SK-N-SH (cell line): Measurements from ENCODE around the gene C5orf63. TPM values are rescaled to one million over a fixed set of nuclear protein-coding genes. Genes with fewer than 3 reads are reported as not detected.

ENCODE experiments used
- CTCF ChIA-PET: fragments of 300-600, 350-600 bp; formaldehyde crosslinking; extraction: SDS; loops from one replicate; lab custom pipeline; 2021; lab: Yijun Ruan, JAX
- POLR2A ChIA-PET: fragments of 350-600 bp; sonication (Branson Sonifier 250); formaldehyde crosslinking; extraction: SDS; loops from one replicate; lab custom pipeline; 2020; ENCODE audit warnings: antibody characterized with exemption, inconsistent platforms; lab: Yijun Ruan, JAX
- DNase-seq: peaks from one replicate; pipeline ENCODE4 v3.0.0; 2012
- H2AFZ ChIP-seq: fragments of 200-600 bp; sonication (generic); 2 replicates; pipeline ENCODE4 v1.8.1; 2016; ENCODE audit warnings: antibody characterized with exemption, mild to moderate bottlenecking, low read depth
- H3F3A ChIP-seq: fragments of 200-600 bp; sonication (generic); replicated peaks from 2 replicates; pipeline ENCODE3; 2016; ENCODE audit warnings: antibody characterized with exemption, mild to moderate bottlenecking; ENCODE audit not compliant: insufficient read depth
- H3K27ac ChIP-seq, 2 experiments: fragments of 200-500 bp in 1 of 2; fragments of 200-600 bp in 1 of 2; sonication (Bioruptor generic) in 1 of 2; sonication (generic), shearing (Covaris generic) in 1 of 2; 2 replicates each; pipeline versions ENCODE4 v1.5.1 to v1.6.1; 2014 to 2016; ENCODE audit warnings: low read depth in 2 of 2, inconsistent platforms in 1 of 2, low read length in 1 of 2, mild to moderate bottlenecking in 1 of 2, mixed read lengths in 1 of 2
- H3K27me3 ChIP-seq: fragments of 200-600 bp; sonication (generic), shearing (Covaris generic); 2 replicates; pipeline ENCODE4 v1.6.1; 2016; ENCODE audit warnings: mixed run types; ENCODE audit not compliant: insufficient read depth
- H3K36me3 ChIP-seq, 2 experiments: fragments of 200-500 bp in 1 of 2; fragments of 200-600 bp in 1 of 2; sonication (Bioruptor generic) in 1 of 2; sonication (generic) in 1 of 2; replicated peaks in 1 of 2; 2 replicates each; pipeline versions ENCODE3 to v1.5.1; 2014 to 2016; ENCODE audit warnings: low read length in 1 of 2, mild to moderate bottlenecking in 1 of 2; ENCODE audit not compliant: insufficient read depth in 2 of 2, control insufficient read depth in 1 of 2
- H3K4me1 ChIP-seq, 2 experiments: fragments of 200-500 bp in 1 of 2; fragments of 200-600 bp in 1 of 2; sonication (Bioruptor generic) in 1 of 2; sonication (generic), shearing (Covaris generic) in 1 of 2; 2 replicates each; pipeline versions ENCODE4 v1.5.1 to v1.6.1; 2014 to 2016; ENCODE audit warnings: low read depth in 1 of 2, low read length in 1 of 2, mixed run types in 1 of 2; ENCODE audit not compliant: insufficient read depth in 2 of 2, control insufficient read depth in 1 of 2
- H3K4me2 ChIP-seq: fragments of 200-600 bp; sonication (generic), shearing (Covaris generic); 2 replicates; pipeline ENCODE4 v1.6.1; 2017; ENCODE audit warnings: mixed run types
- H3K4me3 ChIP-seq, 2 experiments: fragments of 200-500 bp in 1 of 2; fragments of 200-600 bp in 1 of 2; sonication (Bioruptor generic) in 1 of 2; sonication (generic), shearing (Covaris generic) in 1 of 2; 2 replicates each; pipeline versions ENCODE4 v1.5.1 to v1.8.1; 2014 to 2016; ENCODE audit warnings: low read depth in 2 of 2, inconsistent platforms in 1 of 2, low read length in 1 of 2, mild to moderate bottlenecking in 1 of 2, mixed read lengths in 1 of 2, moderate library complexity in 1 of 2
- H3K79me2 ChIP-seq: fragments of 200-600 bp; sonication (generic); 2 replicates; pipeline ENCODE4 v1.8.1; 2017; ENCODE audit warnings: mild to moderate bottlenecking; ENCODE audit not compliant: insufficient read depth
- H3K9ac ChIP-seq: fragments of 200-600 bp; sonication (generic); 2 replicates; pipeline ENCODE4 v1.6.1; 2017; ENCODE audit warnings: mixed run types
- H3K9me2 ChIP-seq: fragments of 200-600 bp; sonication (generic); 2 replicates; pipeline ENCODE4 v1.6.1; 2017; ENCODE audit warnings: mixed run types
- H3K9me3 ChIP-seq: fragments of 200-600 bp; sonication (generic); 2 replicates; pipeline ENCODE4 v1.6.1; 2017; ENCODE audit warnings: mixed run types, mild to moderate bottlenecking, moderate library complexity
- H4K20me1 ChIP-seq: fragments of 200-600 bp; sonication (generic); 2 replicates; pipeline ENCODE4 v1.6.1; 2017; ENCODE audit warnings: mild to moderate bottlenecking, mixed run types; ENCODE audit not compliant: insufficient read depth
- ELF1 ChIP-seq: IDR thresholded peaks from 2 replicates; pipeline ENCODE4 v1.4.0; 2012
- EZH2phosphoT487 ChIP-seq: fragments of 200-600 bp; sonication (generic); IDR thresholded peaks from 2 replicates; pipeline ENCODE4 v1.6.1; 2017; ENCODE audit warnings: low read depth, mixed run types, mild to moderate bottlenecking, antibody characterized with exemption, moderate library complexity, borderline replicate concordance
- FOSL2 ChIP-seq: IDR thresholded peaks from 2 replicates; pipeline ENCODE4 v1.4.0; 2012; ENCODE audit warnings: low read depth, mild to moderate bottlenecking, moderate library complexity, borderline replicate concordance
- FOXM1 ChIP-seq: IDR thresholded peaks from 2 replicates; pipeline ENCODE4 v1.4.0; 2012; ENCODE audit warnings: low read depth, mild to moderate bottlenecking
- GATA2 ChIP-seq: sonication (generic); formaldehyde crosslinking; IDR thresholded peaks from 2 replicates; pipeline ENCODE4 v1.5.0; 2020; ENCODE audit warnings: mild to moderate bottlenecking, missing genetic modification reagents
- MXI1 ChIP-seq: IDR thresholded peaks from 2 replicates; pipeline ENCODE4 v1.6.1; 2012; ENCODE audit warnings: mild to moderate bottlenecking, low read depth, low read length, improper control_type of control experiment
- NFIC ChIP-seq: IDR thresholded peaks from 2 replicates; pipeline ENCODE4 v1.4.0; 2012; ENCODE audit warnings: borderline replicate concordance
- NRF1 ChIP-seq: IDR thresholded peaks from 2 replicates; pipeline ENCODE4 v1.6.1; 2012; ENCODE audit warnings: low read depth, mild to moderate bottlenecking, low read length
- RCOR1 ChIP-seq: fragments of 150-350 bp; IDR thresholded peaks from 2 replicates; pipeline ENCODE4 v1.6.1; 2017; ENCODE audit warnings: antibody characterized with exemption, low read length
- SMC3 ChIP-seq: IDR thresholded peaks from 2 replicates; pipeline ENCODE4 v1.6.1; 2012; ENCODE audit warnings: low read depth, low read length, improper control_type of control experiment
- TAF1 ChIP-seq: IDR thresholded peaks from 2 replicates; pipeline ENCODE4 v1.6.1; 2012; ENCODE audit warnings: low read depth, mild to moderate bottlenecking, low read length, moderate library complexity, borderline replicate concordance
- TCF12 ChIP-seq: IDR thresholded peaks from 2 replicates; pipeline ENCODE4 v1.4.0; 2012
- TEAD4 ChIP-seq: IDR thresholded peaks from 2 replicates; pipeline ENCODE4 v1.4.0; 2012; ENCODE audit warnings: mild to moderate bottlenecking, borderline replicate concordance; ENCODE audit not compliant: insufficient read depth
- WGBS: methylation state at CpG from one replicate; pipeline ENCODE4 v1.1.6; 2017; ENCODE audit warnings: low lambda C conversion rate; 5-methylcytosine and 5-hydroxymethylcytosine counted together
- polyA plus RNA-seq, 3 experiments: library from polyadenylated mRNA; depleted of rRNA; stranded (reverse); fragments of >200 nt; gene quantifications; 2 replicates each; pipeline ENCODE4 v1.2.3, GENCODE V29; 2012
- TF ChIP-seq, protein P1 (sequence below): IDR thresholded peaks from 2 replicates; pipeline ENCODE4 v1.4.0; 2012; ENCODE audit warnings: low read depth, borderline replicate concordance
- TF ChIP-seq, protein P2 (sequence below): fragments of 150-350 bp; IDR thresholded peaks from 2 replicates; pipeline ENCODE4 v1.6.1; 2017; ENCODE audit warnings: antibody characterized with exemption, low read length, low read depth, borderline replicate concordance
- TF ChIP-seq, protein P3 (sequence below): fragments of 200-600 bp; sonication (generic); IDR thresholded peaks from 2 replicates; pipeline ENCODE4 v1.6.1; 2017; ENCODE audit warnings: antibody characterized with exemption, mild to moderate bottlenecking, moderate library complexity

The C5orf63 gene
- polyA plus RNA-seq, 1 of the 3 experiments (the other 2 are of a cell fraction) = 3.6 TPM

DNA sequence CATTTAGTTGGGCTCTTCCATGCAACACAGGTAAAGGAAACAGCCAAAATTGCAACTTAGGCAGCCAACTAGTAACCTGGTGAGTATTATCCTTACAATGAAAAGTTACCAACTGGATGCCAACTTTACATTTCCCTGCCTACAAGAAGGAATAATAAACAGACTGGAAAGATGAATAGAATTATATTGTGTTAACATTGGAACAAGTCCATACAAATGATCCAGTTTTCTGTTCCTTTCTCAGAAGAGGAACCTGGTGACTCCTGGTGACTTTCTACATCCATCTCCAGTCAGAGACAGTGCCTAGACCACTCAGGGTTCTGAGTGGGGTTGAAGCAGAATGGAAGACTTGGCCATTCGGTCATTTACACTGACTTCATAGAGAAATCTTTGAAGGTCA lies 63.5 kb downstream of the C5orf63 start:
- Histone ChIP-seq H3K9ac (no peak overlapping the region), H2AFZ (no peak overlapping the region), H3K79me2 (peaks cover 60% of the 10 kb centered on the region), H3K27me3 (no peaks in the 10 kb centered on the region), H3K4me1 (peaks cover 2 to 30% of the 10 kb centered on the region in 2 experiments; a peak in 3 of 4 replicates), H3K9me2 (no peaks in the 10 kb centered on the region), H3K27ac (peak overlapping the region in 1 of 2 experiments; percentile 63; a peak in 1 of 4 replicates), H3K36me3 (no peaks in the 10 kb centered on the region), H3K9me3 (no peaks in the 10 kb centered on the region), H3K4me2 (no peak overlapping the region), H3K4me3 (no peak overlapping the region), H3F3A (peaks cover 36% of the 10 kb centered on the region), H4K20me1 (no peaks in the 10 kb centered on the region)
- 95% methylated on average over 1 of the region's 1 CpG for WGBS
- ChIA-PET CTCF (no interaction called here), POLR2A (no interaction called here)
- no peak for DNase-seq
- TF ChIP-seq SMC3 (no peak), FOSL2 (no peak)
- TF ChIP-seq, protein P1, sequence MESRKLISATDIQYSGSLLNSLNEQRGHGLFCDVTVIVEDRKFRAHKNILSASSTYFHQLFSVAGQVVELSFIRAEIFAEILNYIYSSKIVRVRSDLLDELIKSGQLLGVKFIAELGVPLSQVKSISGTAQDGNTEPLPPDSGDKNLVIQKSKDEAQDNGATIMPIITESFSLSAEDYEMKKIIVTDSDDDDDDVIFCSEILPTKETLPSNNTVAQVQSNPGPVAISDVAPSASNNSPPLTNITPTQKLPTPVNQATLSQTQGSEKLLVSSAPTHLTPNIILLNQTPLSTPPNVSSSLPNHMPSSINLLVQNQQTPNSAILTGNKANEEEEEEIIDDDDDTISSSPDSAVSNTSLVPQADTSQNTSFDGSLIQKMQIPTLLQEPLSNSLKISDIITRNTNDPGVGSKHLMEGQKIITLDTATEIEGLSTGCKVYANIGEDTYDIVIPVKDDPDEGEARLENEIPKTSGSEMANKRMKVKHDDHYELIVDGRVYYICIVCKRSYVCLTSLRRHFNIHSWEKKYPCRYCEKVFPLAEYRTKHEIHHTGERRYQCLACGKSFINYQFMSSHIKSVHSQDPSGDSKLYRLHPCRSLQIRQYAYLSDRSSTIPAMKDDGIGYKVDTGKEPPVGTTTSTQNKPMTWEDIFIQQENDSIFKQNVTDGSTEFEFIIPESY = no peak

DNA sequence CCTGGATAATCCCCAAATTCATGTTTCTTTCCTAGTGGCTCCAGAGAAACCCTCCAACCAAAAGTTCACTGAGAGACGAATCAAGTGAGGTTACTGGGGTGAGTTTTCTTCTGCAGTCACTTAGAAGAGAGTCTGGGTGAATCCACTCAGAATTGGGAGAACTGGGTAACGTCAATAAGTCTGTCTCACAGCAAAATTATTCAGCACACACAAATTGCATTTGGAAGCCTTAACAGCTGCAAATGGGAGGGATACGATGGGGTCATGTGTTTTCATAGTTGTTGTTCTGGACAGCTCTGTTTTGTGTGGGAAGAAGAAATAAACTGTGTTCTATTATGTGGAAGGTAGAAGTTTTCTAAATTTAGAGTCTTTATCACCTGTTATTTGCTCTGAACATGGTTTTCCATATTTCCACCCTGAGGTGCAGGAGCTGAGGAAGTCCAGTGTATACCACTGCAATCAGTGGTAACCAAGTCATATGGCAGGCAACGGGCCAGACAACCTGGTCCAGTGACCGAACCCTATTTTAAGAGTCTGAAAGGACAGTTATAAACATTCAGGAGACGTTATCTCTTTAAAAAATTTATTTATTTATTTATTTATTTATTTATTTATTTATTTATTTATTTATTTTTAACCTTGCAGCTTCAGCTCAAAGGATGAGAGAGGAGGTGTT lies 64.9 kb downstream of the C5orf63 start:
- H3F3A ChIP-seq = peaks cover 25% of the 10 kb centered on the region
- no peak overlapping the region for H2AFZ ChIP-seq
- no peaks in the 10 kb centered on the region for H3K27me3 ChIP-seq
- WGBS = 86% methylated on average over 6 of the region's 6 CpGs
- H3K9ac ChIP-seq = no peak overlapping the region
- no peaks in the 10 kb centered on the region for H4K20me1 ChIP-seq
- ChIA-PET CTCF (interaction anchor here (0.6 to 0.9 kb wide), 4 partner anchors 9 to 15 kb away, joined by 3 read pairs; no protein-coding TSS in a partner anchor), POLR2A (no interaction called here)
- no peak overlapping the region for H3K27ac ChIP-seq
- H3K9me3 ChIP-seq = no peaks in the 10 kb centered on the region
- peaks cover 60% of the 10 kb centered on the region for H3K79me2 ChIP-seq
- TF ChIP-seq EZH2phosphoT487 (no peak), TEAD4 (no peak), RCOR1 (no peak), NFIC (no peak), TCF12 (no peak), TAF1 (no peak), SMC3 (no peak), NRF1 (no peak), GATA2 (CRISPR knock-in tag) (no peak), FOXM1 (no peak), MXI1 (no peak), FOSL2 (no peak), ELF1 (no peak)
- TF ChIP-seq, protein P2, sequence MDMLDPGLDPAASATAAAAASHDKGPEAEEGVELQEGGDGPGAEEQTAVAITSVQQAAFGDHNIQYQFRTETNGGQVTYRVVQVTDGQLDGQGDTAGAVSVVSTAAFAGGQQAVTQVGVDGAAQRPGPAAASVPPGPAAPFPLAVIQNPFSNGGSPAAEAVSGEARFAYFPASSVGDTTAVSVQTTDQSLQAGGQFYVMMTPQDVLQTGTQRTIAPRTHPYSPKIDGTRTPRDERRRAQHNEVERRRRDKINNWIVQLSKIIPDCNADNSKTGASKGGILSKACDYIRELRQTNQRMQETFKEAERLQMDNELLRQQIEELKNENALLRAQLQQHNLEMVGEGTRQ = no peak
- TF ChIP-seq, protein P1 = no peak
- TF ChIP-seq, protein P3, sequence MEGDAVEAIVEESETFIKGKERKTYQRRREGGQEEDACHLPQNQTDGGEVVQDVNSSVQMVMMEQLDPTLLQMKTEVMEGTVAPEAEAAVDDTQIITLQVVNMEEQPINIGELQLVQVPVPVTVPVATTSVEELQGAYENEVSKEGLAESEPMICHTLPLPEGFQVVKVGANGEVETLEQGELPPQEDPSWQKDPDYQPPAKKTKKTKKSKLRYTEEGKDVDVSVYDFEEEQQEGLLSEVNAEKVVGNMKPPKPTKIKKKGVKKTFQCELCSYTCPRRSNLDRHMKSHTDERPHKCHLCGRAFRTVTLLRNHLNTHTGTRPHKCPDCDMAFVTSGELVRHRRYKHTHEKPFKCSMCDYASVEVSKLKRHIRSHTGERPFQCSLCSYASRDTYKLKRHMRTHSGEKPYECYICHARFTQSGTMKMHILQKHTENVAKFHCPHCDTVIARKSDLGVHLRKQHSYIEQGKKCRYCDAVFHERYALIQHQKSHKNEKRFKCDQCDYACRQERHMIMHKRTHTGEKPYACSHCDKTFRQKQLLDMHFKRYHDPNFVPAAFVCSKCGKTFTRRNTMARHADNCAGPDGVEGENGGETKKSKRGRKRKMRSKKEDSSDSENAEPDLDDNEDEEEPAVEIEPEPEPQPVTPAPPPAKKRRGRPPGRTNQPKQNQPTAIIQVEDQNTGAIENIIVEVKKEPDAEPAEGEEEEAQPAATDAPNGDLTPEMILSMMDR = no peak
- no peaks in the 10 kb centered on the region for H3K36me3 ChIP-seq
- DNase-seq = no peak
- no peak overlapping the region for H3K4me2 ChIP-seq
- no peaks in the 10 kb centered on the region for H3K9me2 ChIP-seq
- no peak overlapping the region for H3K4me3 ChIP-seq
- peaks cover 2 to 26% of the 10 kb centered on the region in 2 experiments; a peak in 3 of 4 replicates for H3K4me1 ChIP-seq
